Hepatocyte (in vitro differentiated cells): ENCODE measurements around the gene TNFSF11. TPM values are rescaled to one million over a fixed set of nuclear protein-coding genes. Genes with fewer than 3 reads are reported as not detected.

Experiments used
- DNase-seq: peaks from one replicate; pipeline ENCODE4 v3.0.0-alpha.2; 2016; ENCODE audit warnings: low spot score
- H2AFZ ChIP-seq: fragments of 200-600 bp; sonication (generic); 2 replicates; pipeline ENCODE4 v1.6.0; 2016; ENCODE audit warnings: antibody characterized with exemption, mild to moderate bottlenecking
- H3K27ac ChIP-seq: fragments of 200-600 bp; sonication (generic); 2 replicates; pipeline ENCODE4 v1.5.1; 2016; ENCODE audit warnings: mild to moderate bottlenecking
- H3K27me3 ChIP-seq: fragments of 200-600 bp; sonication (generic); 2 replicates; pipeline ENCODE4 v1.6.1; 2016
- H3K36me3 ChIP-seq: fragments of 200-600 bp; sonication (generic); replicated peaks from 2 replicates; pipeline ENCODE4 v1.5.1; 2016; ENCODE audit warnings: low read depth; ENCODE audit not compliant: insufficient read depth
- H3K4me1 ChIP-seq: fragments of 200-600 bp; sonication (generic); 2 replicates; pipeline ENCODE4 v1.5.1; 2016; ENCODE audit warnings: mild to moderate bottlenecking, moderate library complexity; ENCODE audit not compliant: insufficient read depth
- H3K4me2 ChIP-seq: fragments of 200-600 bp; sonication (generic); 2 replicates; pipeline ENCODE4 v1.6.0; 2016
- H3K4me3 ChIP-seq: fragments of 200-600 bp; sonication (generic); 2 replicates; pipeline ENCODE4 v1.5.1; 2016; ENCODE audit warnings: mild to moderate bottlenecking
- H3K79me2 ChIP-seq: fragments of 200-600 bp; sonication (generic); 2 replicates; pipeline ENCODE4 v1.6.0; 2017; ENCODE audit warnings: mild to moderate bottlenecking
- H3K9me2 ChIP-seq: fragments of 200-600 bp; sonication (generic); replicated peaks from 2 replicates; pipeline ENCODE4 v1.6.0; 2017; ENCODE audit warnings: mild to moderate bottlenecking; ENCODE audit not compliant: insufficient read depth
- H3K9me3 ChIP-seq: fragments of 200-600 bp; sonication (generic); 2 replicates; pipeline ENCODE4 v1.5.1; 2016; ENCODE audit warnings: low read depth, mild to moderate bottlenecking
- H4K20me1 ChIP-seq: fragments of 200-600 bp; sonication (generic); 2 replicates; pipeline ENCODE4 v1.6.0; 2016; ENCODE audit warnings: mild to moderate bottlenecking; ENCODE audit not compliant: insufficient read depth, poor library complexity, severe bottlenecking
- EZH2 ChIP-seq: fragments of 200-600 bp; sonication (generic); IDR thresholded peaks from 2 replicates; pipeline ENCODE4 v1.6.1; 2016; ENCODE audit warnings: antibody characterized with exemption, mild to moderate bottlenecking, borderline replicate concordance
- EZH2phosphoT487 ChIP-seq: fragments of 200-600 bp; sonication (generic); IDR thresholded peaks from one replicate; pipeline ENCODE4 v1.6.1; 2018; ENCODE audit warnings: antibody characterized with exemption, mild to moderate bottlenecking, low read depth, moderate library complexity; ENCODE audit not compliant: unreplicated experiment, severe bottlenecking
- WGBS: methylation state at CpG from one replicate; pipeline ENCODE4 v1.1.6; 2016; ENCODE audit warnings: low lambda C conversion rate; ENCODE audit errors: missing lambda C conversion rate; 5-methylcytosine and 5-hydroxymethylcytosine counted together
- polyA plus RNA-seq: library from polyadenylated mRNA; unstranded; fragments of >200 nt; fragmentation: Nextera tagmentation; extraction: Ambion mirVana; gene quantifications from 2 replicates; pipeline ENCODE4 v1.2.1, GENCODE V29; 2016
- total RNA-seq: library from RNA; depleted of rRNA; stranded (reverse); fragments of >200 nt; gene quantifications from 2 replicates; pipeline ENCODE4 v1.2.3, GENCODE V29; 2014
- TF ChIP-seq, protein P1 (sequence below): fragments of 200-600 bp; sonication (generic); IDR thresholded peaks from 2 replicates; pipeline ENCODE4 v1.5.1; 2016; ENCODE audit warnings: antibody characterized with exemption, mild to moderate bottlenecking; ENCODE audit not compliant: poor library complexity

TNFSF11 gene
- total and polyA plus RNA-seq, 2 experiments from 2014 or later = 0.83 TPM; not detected in 1

DNA sequence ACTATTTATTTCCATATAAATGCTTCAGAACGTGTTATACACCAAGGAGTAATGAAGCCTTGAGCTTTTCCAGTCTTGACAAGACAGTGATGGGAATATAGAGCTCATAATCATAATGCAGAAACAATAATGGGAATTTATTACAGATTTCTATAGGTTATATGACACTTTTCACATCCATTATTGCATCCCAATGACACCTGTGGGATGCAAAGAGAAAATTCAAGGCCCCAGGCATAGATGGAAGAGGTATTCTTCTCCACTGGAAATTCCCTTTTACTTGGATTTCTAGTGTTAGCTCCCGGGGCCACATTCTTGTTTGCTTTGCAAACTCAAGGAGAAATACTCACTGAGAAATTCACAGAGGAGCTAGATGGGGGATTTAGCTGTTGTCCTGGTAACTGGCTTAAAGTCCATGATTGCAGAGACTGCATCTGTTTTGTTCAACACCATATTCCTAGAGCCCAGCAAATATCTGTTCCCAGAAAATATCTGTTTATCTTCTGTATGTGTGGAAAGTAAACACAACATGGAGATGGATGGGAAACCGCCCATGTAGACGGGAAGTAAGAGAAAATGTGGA, 30.6 kb upstream of the TNFSF11 start:
- TF ChIP-seq, protein P1, sequence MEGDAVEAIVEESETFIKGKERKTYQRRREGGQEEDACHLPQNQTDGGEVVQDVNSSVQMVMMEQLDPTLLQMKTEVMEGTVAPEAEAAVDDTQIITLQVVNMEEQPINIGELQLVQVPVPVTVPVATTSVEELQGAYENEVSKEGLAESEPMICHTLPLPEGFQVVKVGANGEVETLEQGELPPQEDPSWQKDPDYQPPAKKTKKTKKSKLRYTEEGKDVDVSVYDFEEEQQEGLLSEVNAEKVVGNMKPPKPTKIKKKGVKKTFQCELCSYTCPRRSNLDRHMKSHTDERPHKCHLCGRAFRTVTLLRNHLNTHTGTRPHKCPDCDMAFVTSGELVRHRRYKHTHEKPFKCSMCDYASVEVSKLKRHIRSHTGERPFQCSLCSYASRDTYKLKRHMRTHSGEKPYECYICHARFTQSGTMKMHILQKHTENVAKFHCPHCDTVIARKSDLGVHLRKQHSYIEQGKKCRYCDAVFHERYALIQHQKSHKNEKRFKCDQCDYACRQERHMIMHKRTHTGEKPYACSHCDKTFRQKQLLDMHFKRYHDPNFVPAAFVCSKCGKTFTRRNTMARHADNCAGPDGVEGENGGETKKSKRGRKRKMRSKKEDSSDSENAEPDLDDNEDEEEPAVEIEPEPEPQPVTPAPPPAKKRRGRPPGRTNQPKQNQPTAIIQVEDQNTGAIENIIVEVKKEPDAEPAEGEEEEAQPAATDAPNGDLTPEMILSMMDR = no peak
- TF ChIP-seq EZH2phosphoT487 (no peak), EZH2 (no peak)
- no peak for DNase-seq
- Histone ChIP-seq H3K9me3 (no peaks in the 10 kb centered on the region), H3K27ac (no peak overlapping the region), H2AFZ (no peak overlapping the region), H3K79me2 (no peaks in the 10 kb centered on the region), H3K4me1 (peaks cover 8% of the 10 kb centered on the region), H3K27me3 (no peaks in the 10 kb centered on the region), H3K36me3 (no peaks in the 10 kb centered on the region), H3K9me2 (no peaks in the 10 kb centered on the region), H3K4me2 (no peak overlapping the region), H4K20me1 (no peaks in the 10 kb centered on the region), H3K4me3 (no peak overlapping the region)
- WGBS = 50% methylated on average over 4 of the region's 4 CpGs

DNA sequence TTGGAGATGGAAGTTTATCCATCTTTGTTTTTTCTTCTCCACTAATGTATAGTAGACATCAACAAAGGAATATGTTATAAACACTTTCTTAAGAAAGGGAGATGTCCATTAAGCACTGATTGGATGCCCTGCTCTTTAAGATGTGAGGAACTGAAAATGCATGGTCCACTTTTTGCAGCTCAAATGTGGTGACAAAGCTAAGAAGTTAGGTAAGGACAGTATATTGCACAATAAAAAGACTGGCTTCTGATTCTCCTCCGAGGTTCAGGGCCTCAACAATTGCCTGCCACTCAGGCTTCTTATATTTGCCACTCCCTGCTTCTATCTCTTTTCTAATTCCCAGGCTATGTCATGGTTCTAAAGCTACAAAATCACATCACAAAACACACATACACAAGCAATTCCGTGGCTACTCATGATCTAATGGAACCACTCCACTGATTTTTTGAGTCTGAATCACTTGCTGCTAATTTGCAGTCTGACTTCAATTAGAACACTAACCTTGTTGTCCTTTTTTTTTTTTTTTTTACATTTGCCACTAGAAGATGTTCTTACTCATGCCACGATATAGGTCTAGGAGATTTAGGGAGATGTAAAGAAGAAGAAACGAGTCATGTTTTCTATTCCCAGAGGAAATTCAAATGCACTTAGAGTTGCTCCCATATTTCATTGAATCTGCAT, 29.6 kb upstream of the TNFSF11 start:
- no peak overlapping the region for H2AFZ ChIP-seq
- H3K9me3 ChIP-seq = no peaks in the 10 kb centered on the region
- no peaks in the 10 kb centered on the region for H4K20me1 ChIP-seq
- H3K9me2 ChIP-seq = no peaks in the 10 kb centered on the region
- H3K4me3 ChIP-seq = no peak overlapping the region
- 78% methylated on average over 4 of the region's 4 CpGs for WGBS
- H3K27me3 ChIP-seq = no peaks in the 10 kb centered on the region
- DNase-seq = no peak
- H3K4me1 ChIP-seq = peaks cover 8% of the 10 kb centered on the region
- no peaks in the 10 kb centered on the region for H3K79me2 ChIP-seq
- H3K27ac ChIP-seq = no peak overlapping the region
- no peak overlapping the region for H3K4me2 ChIP-seq
- no peaks in the 10 kb centered on the region for H3K36me3 ChIP-seq
- TF ChIP-seq EZH2 (no peak), EZH2phosphoT487 (no peak)
- TF ChIP-seq, protein P1 = no peak

DNA sequence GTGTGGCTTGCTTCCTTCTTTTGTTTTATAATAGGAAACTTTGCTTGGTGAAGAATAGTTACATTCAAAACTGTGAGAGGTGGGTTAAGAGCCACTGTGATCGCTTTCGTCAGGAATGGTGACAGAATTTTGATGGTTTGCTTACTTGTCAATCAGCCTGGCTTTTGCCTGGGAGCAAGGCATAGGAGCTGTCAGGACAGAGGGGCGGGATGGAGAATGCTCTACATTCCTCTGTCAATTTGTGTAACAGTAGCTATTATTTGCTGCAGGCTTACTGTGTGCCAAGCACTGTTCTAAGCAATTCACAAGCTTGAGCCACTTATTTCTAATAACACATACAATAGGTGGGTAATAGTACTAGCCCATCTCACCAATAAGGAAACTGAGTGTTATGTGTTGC, 28.1 kb upstream of the TNFSF11 start:
- TF ChIP-seq EZH2 (no peak), EZH2phosphoT487 (no peak)
- TF ChIP-seq, protein P1 = no peak
- Histone ChIP-seq H3K4me3 (no peak overlapping the region), H3K27me3 (no peaks in the 10 kb centered on the region), H3K4me1 (peaks cover 8% of the 10 kb centered on the region), H4K20me1 (no peaks in the 10 kb centered on the region), H3K9me3 (no peaks in the 10 kb centered on the region), H3K79me2 (no peaks in the 10 kb centered on the region), H2AFZ (no peak overlapping the region), H3K27ac (no peak overlapping the region), H3K36me3 (no peaks in the 10 kb centered on the region), H3K4me2 (no peak overlapping the region), H3K9me2 (no peaks in the 10 kb centered on the region)
- DNase-seq = no peak
- 85% methylated on average over 3 of the region's 3 CpGs for WGBS
